CD4-positive, alpha-beta T cell treated with Interleukin-15 for 4 hours (primary cell): ENCODE measurements around the gene GRM2.
A peak's percentile ranks its signal among the peaks of the same experiment; 100 is the strongest.

Source experiments
- DNase-seq: peaks from one replicate; pipeline ENCODE4 v3.0.0-alpha.2; 2020; ENCODE audit warnings: low spot score

Gene GRM2

DNA sequence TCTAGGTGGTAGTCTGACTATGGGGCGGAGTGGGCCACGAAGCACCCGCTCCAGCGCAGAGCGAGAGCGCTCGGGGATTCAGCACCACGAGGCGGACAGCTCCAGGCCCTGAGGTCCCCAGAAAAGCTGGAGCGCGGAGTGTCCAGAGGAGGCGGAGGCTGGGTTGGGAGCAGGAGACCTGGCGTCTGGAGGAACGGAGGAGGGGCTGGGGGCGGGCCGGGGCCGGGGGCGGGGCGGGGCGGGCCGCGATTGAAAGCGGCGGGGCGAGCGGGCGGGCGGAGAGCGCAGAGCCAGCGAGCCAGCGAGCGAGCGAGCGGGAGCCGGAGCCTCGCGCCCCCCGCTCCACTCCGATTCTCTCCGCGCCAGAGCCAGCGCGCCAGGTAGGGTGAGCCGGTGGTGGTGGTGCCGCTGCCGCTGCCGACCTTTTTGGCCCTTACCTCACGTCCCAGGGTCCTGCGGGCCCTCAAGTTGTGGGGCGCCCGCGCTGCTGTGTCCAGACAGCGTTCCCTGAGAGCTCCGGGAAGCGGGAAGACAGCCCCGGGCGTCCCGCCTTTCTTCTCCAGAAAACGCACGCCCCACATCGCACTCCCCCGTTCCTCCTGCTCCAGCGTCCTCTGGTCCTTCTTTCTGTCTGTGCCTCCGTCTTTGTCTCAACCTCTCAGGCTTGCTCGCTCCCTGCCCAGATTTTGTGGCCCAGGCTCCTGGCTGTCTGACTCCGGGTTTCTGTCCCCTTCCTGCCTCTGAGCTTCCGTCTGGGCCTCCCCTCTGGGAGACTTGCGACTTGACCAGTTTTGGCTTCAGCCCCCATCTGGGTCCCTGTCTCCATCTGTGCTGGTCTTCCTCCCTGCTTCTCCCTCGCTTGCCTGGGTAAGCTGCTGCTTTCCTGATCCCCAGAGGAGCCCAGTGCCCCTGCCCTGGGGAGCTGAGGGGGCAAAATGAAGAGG lies at the start of gene GRM2:
Gene GRM2 (plus strand): TSS at position 281 of the 944 bp plus-strand sequence. CDS start 1,916 bp downstream, outside the sequence.
- no peak for DNase-seq

GRCh38 chr3:51657234-51657633 lies 49.6 kb upstream of the GRM2 start:
- no peak for DNase-seq

- no peak for DNase-seq
These were observed 46.9 kb upstream of the GRM2 start for GRCh38 chr3:51659942-51660341.

GRCh38 chr3:51662456-51662855 lies 44.4 kb upstream of the GRM2 start:
- no peak for DNase-seq

GRCh38 chr3:51668756-51669155 lies 38.1 kb upstream of the GRM2 start:
- no peak for DNase-seq

- DNase-seq, result peak; percentile 80
These were observed 37.4 kb upstream of the GRM2 start for GRCh38 chr3:51669241-51670052.

DNA sequence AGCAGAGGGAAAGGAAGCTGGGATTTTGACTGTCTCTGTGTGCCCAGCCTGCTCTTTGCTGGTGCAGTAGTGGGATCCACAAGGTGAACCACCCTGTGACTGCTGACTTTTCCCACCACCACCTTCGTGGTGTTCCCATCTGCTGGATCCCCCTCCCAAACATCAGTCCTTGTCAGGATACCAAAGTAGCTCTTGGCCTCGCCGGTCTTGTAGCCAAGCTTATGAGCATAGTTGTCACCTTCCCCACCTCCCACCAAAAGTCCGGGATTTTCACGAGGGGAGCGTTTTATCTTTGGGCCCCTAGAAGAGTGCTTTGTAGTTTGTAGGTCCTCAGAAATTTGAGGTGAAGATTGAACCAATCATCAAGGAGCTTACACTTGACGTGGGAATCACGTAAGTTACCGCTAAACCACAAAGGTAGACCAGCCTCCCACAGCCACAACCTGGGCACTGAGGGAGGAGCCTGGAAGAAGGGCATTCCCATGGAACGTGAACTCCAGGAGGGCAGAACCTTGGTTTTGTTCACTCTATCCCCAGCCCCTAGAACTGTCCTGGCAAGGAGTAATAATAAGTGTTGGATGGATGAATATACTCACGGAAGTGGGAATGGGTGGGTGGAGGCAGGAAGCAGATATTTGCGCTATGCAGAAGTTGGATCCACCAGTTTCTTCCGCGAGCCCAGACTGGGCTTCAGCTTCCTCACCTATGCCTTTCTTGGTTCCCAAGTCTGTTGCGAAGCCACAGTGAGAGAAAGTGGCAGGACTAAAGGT lies 36.6 kb upstream of the GRM2 start:
- peak; percentile 31 for DNase-seq

DNA sequence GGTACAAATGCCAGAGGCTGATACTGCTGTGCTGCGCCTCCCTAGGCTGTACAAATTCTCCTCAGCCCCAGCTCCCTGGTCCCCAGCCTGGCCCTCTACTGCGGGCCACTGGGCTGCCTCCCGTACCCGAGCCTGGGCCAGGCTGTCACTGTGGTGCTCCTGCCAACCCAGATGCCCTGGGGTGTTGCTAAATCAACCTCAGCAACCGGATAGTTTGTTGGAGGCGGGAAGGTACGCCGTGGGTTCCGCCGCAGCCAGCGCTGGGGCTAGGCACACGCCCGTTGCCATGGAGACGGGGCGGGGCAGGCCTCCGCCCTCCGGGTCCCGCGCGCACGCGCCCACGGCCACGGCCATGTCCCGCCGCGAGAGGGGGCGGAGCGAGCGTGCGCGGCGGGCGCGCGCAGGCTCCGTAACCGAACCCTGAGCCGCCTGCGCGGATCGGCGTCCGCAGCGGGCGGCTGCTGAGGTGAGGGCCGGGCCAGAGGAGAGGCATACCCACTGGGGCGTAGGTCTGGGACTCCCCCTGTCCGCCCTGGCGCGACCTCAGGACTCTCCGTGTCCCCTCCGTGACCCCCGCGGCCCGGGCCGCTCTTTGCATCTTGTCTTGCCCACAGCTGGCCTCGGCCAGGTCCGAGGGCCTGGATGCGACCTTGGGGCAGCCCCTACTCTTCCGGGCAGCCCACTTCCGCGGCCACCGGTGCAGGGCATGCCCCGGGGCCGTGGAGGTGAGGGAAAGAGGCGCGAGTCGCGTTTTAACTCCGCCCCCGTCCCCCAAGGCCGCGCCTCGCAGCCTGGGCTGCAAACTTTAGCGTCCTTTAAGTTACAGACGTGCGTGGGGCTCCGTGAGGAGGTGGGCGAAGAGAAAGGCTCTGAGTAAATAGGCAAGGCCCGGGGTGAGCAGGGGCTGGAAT lies 35.8 kb upstream of the GRM2 start, which contains the start of gene TEX264:
Gene TEX264 (plus strand): TSS at position 430 of the 911 bp plus-strand sequence. CDS start 3,053 bp downstream, outside the sequence.
- DNase-seq, result peak; percentile 94

DNA sequence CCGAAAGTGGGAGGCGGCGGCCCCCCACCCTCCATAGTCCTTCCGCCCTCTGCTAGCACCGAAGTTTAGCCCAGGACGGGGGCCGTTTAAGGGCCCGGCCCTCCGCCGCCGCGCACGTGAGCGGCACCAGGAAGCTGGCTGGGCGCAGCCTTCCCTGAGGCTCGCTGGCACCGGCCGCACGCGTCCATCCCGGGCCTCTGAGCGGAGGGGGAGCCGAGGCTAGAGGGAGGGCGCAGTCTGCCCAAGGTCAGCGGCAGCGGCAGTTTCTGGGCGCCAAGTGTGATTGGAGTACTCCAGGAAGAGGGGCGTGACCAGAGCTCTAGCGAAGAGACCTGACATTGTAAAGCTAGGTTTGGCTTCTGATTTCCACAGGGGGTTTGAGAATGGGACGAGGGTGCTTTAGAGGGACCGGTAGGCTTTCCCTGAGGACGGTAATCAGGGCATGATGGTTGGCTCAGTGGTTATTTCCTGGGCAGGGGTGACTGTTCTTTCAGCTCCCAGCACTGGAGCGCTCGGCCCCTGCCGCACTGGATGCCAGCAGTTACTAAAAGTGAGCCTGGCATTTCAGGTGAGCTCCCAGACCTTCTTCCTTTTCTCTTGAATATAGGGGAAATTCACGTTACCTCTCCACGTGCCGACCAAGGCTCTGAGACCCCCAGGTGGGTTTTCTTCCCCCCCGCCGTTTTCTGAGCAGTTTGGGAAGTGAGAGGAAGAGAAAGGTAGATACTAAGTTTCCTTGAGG lies 35.0 kb upstream of the GRM2 start:
- peak; percentile 48 for DNase-seq

- no peak for DNase-seq
These were observed 33.6 kb upstream of the GRM2 start for GRCh38 chr3:51673181-51673801.

DNA sequence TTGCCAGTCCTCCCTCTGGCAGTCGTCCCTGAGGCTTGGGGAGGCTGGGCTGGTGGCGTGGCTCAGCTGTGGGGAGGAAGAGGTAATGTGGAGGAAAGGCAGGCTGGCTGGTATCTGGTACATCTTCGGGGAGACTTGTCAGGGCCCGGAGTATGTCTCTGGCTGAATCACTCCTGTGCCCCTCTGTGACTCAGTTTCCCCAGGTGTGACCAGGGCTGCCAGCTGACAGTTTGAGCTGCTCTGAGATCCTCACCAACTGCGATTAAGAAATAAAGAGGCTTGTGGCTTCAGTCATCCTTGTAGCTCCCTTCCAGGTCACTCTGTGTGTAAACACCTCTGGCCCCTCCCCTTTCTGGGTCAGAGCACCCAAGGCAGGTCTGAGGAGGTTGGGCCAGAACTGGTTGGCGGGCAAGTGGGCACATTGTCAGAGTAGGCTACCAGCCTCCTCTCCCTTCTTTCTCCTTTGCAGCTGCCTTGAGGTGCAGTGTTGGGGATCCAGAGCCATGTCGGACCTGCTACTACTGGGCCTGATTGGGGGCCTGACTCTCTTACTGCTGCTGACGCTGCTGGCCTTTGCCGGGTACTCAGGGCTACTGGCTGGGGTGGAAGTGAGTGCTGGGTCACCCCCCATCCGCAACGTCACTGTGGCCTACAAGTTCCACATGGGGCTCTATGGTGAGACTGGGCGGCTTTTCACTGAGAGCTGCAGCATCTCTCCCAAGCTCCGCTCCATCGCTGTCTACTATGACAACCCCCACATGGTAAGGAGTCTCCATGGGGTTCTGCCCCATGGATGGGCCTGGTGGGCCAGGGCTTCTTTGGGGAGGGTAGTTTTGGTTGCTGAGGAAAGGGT lies 32.8 kb upstream of the GRM2 start:
- no peak for DNase-seq

- no peak for DNase-seq
These were observed 31.7 kb upstream of the GRM2 start for GRCh38 chr3:51675201-51675611.

DNA sequence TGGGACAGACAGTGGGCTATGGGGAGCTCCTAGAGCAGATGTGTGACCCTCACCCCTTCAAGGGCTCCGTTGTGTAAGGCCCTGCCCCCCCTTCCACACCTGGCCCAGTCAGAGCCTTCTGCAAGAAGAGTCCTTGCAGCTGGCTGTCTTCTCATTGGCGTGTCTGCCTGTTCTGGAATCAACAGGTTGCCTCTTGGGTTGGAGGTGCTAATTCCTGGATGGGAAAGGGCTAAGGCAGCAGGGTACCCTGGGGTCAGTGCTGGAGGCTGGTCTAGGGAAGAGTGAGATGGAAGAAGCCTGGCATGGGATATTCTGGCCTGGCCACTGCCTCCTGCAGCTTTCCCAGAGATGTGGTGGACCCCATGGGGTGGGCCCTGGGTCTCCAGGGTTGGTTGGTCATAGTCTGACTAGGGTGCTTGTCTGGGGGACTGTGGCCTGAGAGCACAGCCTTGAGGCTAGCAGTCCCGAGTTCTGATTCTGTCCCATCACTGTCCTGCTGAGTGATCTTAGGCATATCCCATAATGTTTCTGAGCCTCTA lies 30.7 kb upstream of the GRM2 start:
- DNase-seq, result no peak

- DNase-seq, result no peak
These were observed 29.5 kb upstream of the GRM2 start for GRCh38 chr3:51677358-51677757.

DNA sequence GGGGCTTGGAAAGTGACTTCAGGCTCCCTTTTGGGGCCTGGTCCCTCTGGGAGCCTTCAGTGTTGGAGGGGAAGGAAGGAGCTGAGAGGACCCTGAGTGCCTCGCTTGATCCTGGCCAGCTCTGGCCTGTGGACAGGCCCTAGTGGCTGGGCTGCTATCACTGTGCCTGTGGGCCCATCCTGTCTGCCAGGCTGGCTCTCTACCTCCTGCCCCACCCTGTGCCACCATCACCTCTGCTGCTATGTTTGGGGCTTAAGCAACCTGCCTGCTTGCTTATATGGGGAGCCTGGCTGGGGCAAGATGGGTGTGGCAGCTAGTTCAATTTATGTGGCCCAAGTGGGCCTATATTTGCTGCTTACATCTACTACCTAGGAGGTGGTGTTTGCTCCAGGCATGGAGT lies 28.7 kb upstream of the GRM2 start:
- DNase-seq, result no peak

GRCh38 chr3:51678641-51679040 lies 28.2 kb upstream of the GRM2 start:
- DNase-seq, result no peak

DNA sequence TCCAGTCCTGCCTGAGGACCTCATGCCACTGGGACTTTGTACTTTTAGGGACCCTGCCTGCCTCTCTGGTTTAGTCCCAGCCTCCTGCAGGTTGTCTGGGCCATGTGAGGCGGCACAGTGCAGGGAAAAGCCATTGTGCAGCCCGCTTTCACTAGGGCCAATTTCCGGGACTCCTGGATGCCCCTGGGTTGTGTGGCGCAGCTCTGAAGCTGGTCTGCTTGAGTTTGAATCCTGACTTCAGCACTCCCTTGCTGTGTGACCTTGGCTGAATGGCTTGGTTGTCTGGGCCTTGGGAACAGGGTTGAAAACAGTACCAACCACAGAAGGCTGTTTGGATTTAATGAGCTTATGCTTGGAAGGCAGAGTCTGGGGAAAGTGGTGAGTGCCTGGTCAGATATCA lies 27.6 kb upstream of the GRM2 start:
- DNase-seq, result no peak

DNA sequence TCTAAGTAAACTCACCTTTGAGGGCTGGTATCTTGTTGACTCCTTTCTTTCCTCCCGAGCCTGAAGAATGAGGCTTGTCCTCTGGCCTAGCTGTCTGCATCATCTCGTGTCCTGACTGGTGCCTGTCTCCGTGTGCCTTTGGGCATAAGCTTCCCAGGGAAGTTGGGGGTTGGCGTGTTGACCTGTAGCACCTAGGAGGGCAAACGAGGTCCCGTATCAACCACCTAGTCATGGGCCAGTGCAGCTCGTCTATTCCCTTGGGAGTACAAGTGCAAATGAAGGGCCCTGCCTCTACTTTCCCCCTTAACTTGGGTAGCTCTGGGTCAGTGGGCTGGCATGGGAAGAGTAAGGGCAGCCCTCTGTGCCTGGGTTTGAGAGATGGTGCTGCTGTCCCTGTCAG lies 27.1 kb upstream of the GRM2 start:
- no peak for DNase-seq

DNA sequence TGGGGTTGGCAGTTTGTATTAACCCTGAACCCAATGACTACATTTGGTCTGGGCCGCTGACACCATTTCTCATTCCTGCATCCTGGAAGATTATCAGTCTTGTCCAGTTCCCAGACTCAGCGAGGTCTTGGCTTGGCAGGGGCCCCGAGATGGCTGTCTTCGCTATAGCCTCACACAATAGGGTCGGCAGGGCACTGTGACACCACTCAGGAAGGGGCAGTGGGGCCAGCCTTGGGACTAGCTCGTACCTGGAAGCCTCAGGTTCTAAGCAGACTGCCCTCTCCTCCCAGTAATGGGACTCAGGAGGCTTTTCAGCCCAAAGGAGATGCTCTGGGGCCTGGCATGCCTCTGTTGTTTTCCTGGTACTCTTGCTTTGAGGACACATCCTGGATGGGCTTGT lies 26.7 kb upstream of the GRM2 start:
- no peak for DNase-seq
